GM23248 (cell line): ENCODE measurements around the gene STEAP3. TPM values are rescaled to one million over a fixed set of nuclear protein-coding genes. Genes with fewer than 3 reads are reported as not detected.
"Not testable (repeated sequence)": the region's sequence is repeated elsewhere in the genome, so short reads cannot be mapped to it uniquely, and the experiment has no call there.

ENCODE experiments used
- DNase-seq: peaks from one replicate; pipeline ENCODE4 v3.0.0-alpha.2; 2015
- H2AFZ ChIP-seq: fragments of 200-600 bp; sonication (generic); 2 replicates; pipeline ENCODE4 v1.6.1; 2016; ENCODE audit warnings: antibody characterized with exemption
- H3F3A ChIP-seq: fragments of 200-600 bp; sonication (generic); 2 replicates; pipeline ENCODE4 v1.6.1; 2016; ENCODE audit warnings: mild to moderate bottlenecking, antibody characterized with exemption, mixed run types; ENCODE audit not compliant: insufficient read depth
- H3K27ac ChIP-seq: fragments of 200-600 bp; sonication (generic); 2 replicates; pipeline ENCODE4 v1.5.1; 2016; ENCODE audit warnings: mild to moderate bottlenecking
- H3K27me3 ChIP-seq: fragments of 200-600 bp; sonication (generic); replicated peaks from 2 replicates; pipeline ENCODE4 v1.6.1; 2016; ENCODE audit warnings: mild to moderate bottlenecking; ENCODE audit not compliant: insufficient read depth
- H3K36me3 ChIP-seq: fragments of 200-600 bp; sonication (generic); 2 replicates; pipeline ENCODE4 v1.6.1; 2016; ENCODE audit warnings: low read depth, mild to moderate bottlenecking
- H3K4me1 ChIP-seq: fragments of 200-600 bp; sonication (generic); 2 replicates; pipeline ENCODE4 v1.6.1; 2016; ENCODE audit warnings: mild to moderate bottlenecking; ENCODE audit not compliant: insufficient read depth
- H3K4me2 ChIP-seq: fragments of 200-600 bp; sonication (generic); one replicate; pipeline ENCODE4 v1.6.1; 2016; ENCODE audit warnings: mild to moderate bottlenecking; ENCODE audit not compliant: unreplicated experiment
- H3K4me3 ChIP-seq: fragments of 200-600 bp; sonication (generic); 2 replicates; pipeline ENCODE4 v1.5.1; 2016; ENCODE audit warnings: mild to moderate bottlenecking
- H3K79me2 ChIP-seq: fragments of 200-600 bp; sonication (generic); 2 replicates; pipeline ENCODE4 v1.6.1; 2016; ENCODE audit warnings: mild to moderate bottlenecking; ENCODE audit not compliant: insufficient read depth
- H3K9ac ChIP-seq: fragments of 200-600 bp; sonication (generic); 2 replicates; pipeline ENCODE4 v1.6.1; 2016; ENCODE audit warnings: mild to moderate bottlenecking
- H3K9me2 ChIP-seq: fragments of 200-600 bp; sonication (generic); 2 replicates; pipeline ENCODE4 v1.6.1; 2016; ENCODE audit warnings: mixed run types, mild to moderate bottlenecking, moderate library complexity; ENCODE audit not compliant: insufficient read depth
- H3K9me3 ChIP-seq: fragments of 200-600 bp; sonication (generic); one replicate; pipeline ENCODE4 v1.6.1; 2017; ENCODE audit warnings: low read depth
- H4K20me1 ChIP-seq: fragments of 200-600 bp; sonication (generic); 2 replicates; pipeline ENCODE4 v1.6.0; 2016; ENCODE audit not compliant: insufficient read depth
- EZH2 ChIP-seq: fragments of 200-600 bp; sonication (generic); IDR thresholded peaks from 2 replicates; pipeline ENCODE4 v1.6.1; 2018; ENCODE audit warnings: antibody characterized with exemption, mild to moderate bottlenecking; ENCODE audit not compliant: insufficient read depth, poor library complexity, severe bottlenecking
- EZH2phosphoT487 ChIP-seq: fragments of 200-600 bp; sonication (generic); IDR thresholded peaks from 2 replicates; pipeline ENCODE4 v1.6.1; 2018; ENCODE audit warnings: antibody characterized with exemption, moderate library complexity, mild to moderate bottlenecking, low read depth; ENCODE audit not compliant: insufficient read depth
- WGBS, 2 experiments: methylation state at CpG; one replicate each; pipeline ENCODE4 v1.1.6; 2015 to 2017; ENCODE audit warnings: low lambda C conversion rate in 2 of 2, low coverage in 1 of 2; ENCODE audit errors: missing lambda C conversion rate in 2 of 2; 5-methylcytosine and 5-hydroxymethylcytosine counted together
- in situ Hi-C: fragments of 300-500 bp; cut with MboI; formaldehyde crosslinking; loops from 2 replicates; pipeline ENCODE4 v1.15.0; 2020
- polyA plus RNA-seq: library from polyadenylated mRNA; unstranded; fragments of >200 nt; fragmentation: Nextera tagmentation; extraction: Ambion mirVana; gene quantifications from 2 replicates; pipeline ENCODE4 v1.2.1, GENCODE V29; 2016
- total RNA-seq: library from RNA; depleted of rRNA; stranded (reverse); fragments of >200 nt; shearing (Covaris generic); gene quantifications from 2 replicates; pipeline ENCODE4 v1.2.3, GENCODE V29; 2014

The STEAP3 gene
- total and polyA plus RNA-seq, 2 experiments from 2014 or later, result 29.5 to 31.3 TPM

DNA sequence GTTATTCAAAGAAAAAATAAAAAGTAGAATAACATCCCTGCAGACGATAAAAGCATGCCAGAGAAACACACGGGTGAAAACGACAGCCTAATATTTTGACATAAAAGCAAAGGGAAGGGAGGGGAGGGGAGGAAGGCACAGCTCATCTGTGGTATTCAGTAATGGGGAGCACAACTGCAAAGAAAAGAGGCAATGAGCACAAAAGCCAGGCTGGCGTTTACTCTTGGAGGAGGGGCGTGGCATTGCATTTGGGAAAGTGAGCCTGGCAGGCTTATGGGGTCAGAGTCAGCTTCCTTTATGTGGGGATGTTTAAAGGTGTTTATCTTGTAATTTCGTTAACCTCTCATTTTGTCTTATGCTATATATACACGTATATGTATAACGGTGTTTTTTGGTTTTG lies 53.2 kb downstream of the STEAP3 start:
- no peak for TF ChIP-seq EZH2
- WGBS, 2 experiments, result 43 to 51% methylated on average over 8 of the region's 8 CpGs
- Histone ChIP-seq H3K4me3 (no peak overlapping the region), H3K4me1 (no peaks in the 10 kb centered on the region), H3K9ac (no peak overlapping the region), H4K20me1 (no peaks in the 10 kb centered on the region), H3K9me2 (no peaks in the 10 kb centered on the region), H3K79me2 (no peaks in the 10 kb centered on the region), H3K27ac (no peak overlapping the region), H3K4me2 (no peak overlapping the region), H3K9me3 (no peaks in the 10 kb centered on the region), H3K36me3 (no peaks in the 10 kb centered on the region), H3F3A (no peaks in the 10 kb centered on the region), H3K27me3 (no peaks in the 10 kb centered on the region), H2AFZ (no peak overlapping the region)
- in situ Hi-C loops, result no loop called here
- DNase-seq, result no peak

DNA sequence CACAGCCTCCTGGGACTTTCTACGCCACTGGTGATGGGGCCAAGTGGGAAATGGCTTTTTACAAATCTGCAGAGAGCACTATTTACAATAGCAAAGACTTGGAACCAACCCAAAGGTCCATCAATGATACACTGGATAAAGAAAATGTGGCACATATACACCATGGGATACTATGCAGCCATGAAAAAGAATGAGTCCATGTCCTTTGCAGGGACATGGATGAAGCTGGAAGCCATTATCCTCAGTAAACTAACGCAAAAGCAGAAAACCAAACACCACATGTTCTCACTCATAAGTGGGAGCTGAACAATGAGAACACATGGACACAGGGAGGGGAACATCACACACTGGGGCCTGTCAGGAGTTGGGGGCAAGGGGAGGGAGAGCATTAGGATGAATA lies 54.8 kb downstream of the STEAP3 start:
- in situ Hi-C loops, result not testable (repeated sequence)

DNA sequence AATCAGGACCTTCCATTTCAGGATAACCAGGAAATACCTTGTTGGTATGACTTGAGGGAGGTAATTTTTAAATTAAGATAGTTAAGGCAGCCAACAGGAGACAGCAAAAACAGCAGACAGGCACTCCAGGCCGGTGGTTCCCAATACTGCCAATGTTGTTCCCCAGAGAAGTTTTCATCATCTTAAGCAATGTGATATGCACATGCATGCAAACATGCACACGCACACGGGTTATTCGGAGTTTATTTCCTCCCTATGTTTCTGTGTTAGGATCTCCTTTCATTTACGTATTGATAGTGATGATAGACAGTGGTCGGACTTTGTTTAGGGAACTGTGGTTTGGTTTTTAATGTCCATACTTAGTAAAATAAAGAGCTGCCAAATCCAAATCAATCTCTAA lies 55.3 kb downstream of the STEAP3 start:
- Histone ChIP-seq H3K4me1 (peaks cover 7% of the 10 kb centered on the region), H3K4me2 (no peak overlapping the region), H4K20me1 (no peaks in the 10 kb centered on the region), H3K9me2 (no peaks in the 10 kb centered on the region), H3F3A (peaks cover 7% of the 10 kb centered on the region; the same call in 1 of the 2 replicates), H2AFZ (no peak overlapping the region), H3K4me3 (no peak overlapping the region), H3K9me3 (no peaks in the 10 kb centered on the region), H3K79me2 (no peaks in the 10 kb centered on the region), H3K27ac (no peak overlapping the region), H3K27me3 (no peaks in the 10 kb centered on the region), H3K36me3 (no peaks in the 10 kb centered on the region), H3K9ac (no peak overlapping the region)
- in situ Hi-C loops, result no loop called here
- TF ChIP-seq EZH2phosphoT487 (no peak), EZH2 (no peak)
- 82 to 87% methylated on average over 6 of the region's 6 CpGs for WGBS, 2 experiments
- no peak for DNase-seq

More for the DNA sequence above, 54.8 kb downstream of the STEAP3 start:
- not testable (repeated sequence) for H3K27ac ChIP-seq, H3K36me3 ChIP-seq, H3K27me3 ChIP-seq, H3K4me2 ChIP-seq, H3K4me3 ChIP-seq, H3K79me2 ChIP-seq, H3F3A ChIP-seq, H4K20me1 ChIP-seq, H3K9me2 ChIP-seq, H3K9ac ChIP-seq, DNase-seq, H3K9me3 ChIP-seq, H2AFZ ChIP-seq, H3K4me1 ChIP-seq
- WGBS, 2 experiments, result 85 to 90% methylated on average over 2 of the region's 2 CpGs

DNA sequence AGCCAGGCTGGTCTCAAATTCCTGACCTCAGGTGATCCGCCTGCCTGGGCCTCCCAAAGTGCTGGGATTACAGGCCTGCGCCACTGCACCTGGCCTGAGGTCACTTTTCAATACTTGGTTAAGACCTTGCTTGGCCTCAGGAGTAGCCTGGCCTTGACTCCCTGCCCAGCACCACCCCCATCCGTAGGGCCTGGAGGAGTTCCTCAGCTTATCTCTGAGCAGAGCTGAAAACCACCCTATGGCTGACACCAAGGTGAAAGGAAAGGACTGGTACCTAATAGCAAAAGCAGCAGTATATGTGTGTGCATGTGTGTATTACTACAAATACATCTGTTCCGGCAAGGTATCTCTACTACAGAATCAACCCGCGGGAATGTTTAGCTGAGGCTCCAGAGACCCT lies 56.0 kb downstream of the STEAP3 start:
- TF ChIP-seq EZH2phosphoT487, result no peak
- no peak for TF ChIP-seq EZH2
- Histone ChIP-seq H3K4me2 (no peak overlapping the region), H3K27ac (no peak overlapping the region), H4K20me1 (no peaks in the 10 kb centered on the region), H3F3A (peaks cover 12% of the 10 kb centered on the region), H3K9ac (no peak overlapping the region), H2AFZ (no peak overlapping the region), H3K27me3 (no peaks in the 10 kb centered on the region), H3K9me3 (no peaks in the 10 kb centered on the region), H3K4me3 (no peak overlapping the region), H3K4me1 (peaks cover 12% of the 10 kb centered on the region), H3K9me2 (no peaks in the 10 kb centered on the region), H3K36me3 (no peaks in the 10 kb centered on the region), H3K79me2 (no peaks in the 10 kb centered on the region)
- WGBS, 2 experiments, result 92 to 94% methylated on average over 6 of the region's 6 CpGs
- DNase-seq, result no peak
- in situ Hi-C loops, result loop anchor here (10.0 kb wide), 1 partner anchor 395 kb away; no protein-coding TSS in a partner anchor

DNA sequence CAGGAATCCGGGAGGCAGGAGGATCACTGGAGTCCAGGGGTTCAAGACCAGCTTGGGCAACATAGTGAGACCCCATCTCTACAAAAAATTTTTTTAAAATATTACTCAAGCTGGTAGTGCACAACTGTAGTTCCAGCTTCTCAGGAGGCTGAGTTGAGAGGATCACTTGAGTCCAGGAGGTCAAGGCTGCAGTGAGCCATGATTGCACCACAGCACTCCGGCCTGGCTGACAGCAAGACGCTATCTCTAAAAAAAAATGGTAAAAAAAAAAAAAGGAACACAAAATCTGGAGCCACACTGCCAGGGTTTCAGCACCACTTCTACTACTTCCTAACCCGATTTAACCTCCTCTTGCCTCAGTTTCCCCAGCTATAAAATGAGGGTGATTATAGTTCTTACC lies 57.0 kb downstream of the STEAP3 start:
- 86 to 89% methylated on average over 4 of the region's 4 CpGs for WGBS, 2 experiments

More for the DNA sequence above, 57.0 kb downstream of the STEAP3 start:
- no peak for DNase-seq
- no peaks in the 10 kb centered on the region for H3K36me3 ChIP-seq
- no peaks in the 10 kb centered on the region for H3K9me2 ChIP-seq
- H3K4me2 ChIP-seq, result no peak overlapping the region
- no peak overlapping the region for H3K27ac ChIP-seq
- H3K27me3 ChIP-seq, result no peaks in the 10 kb centered on the region
- peaks cover 14% of the 10 kb centered on the region for H3F3A ChIP-seq
- no peaks in the 10 kb centered on the region for H3K79me2 ChIP-seq
- no peak overlapping the region for H2AFZ ChIP-seq
- in situ Hi-C loops, result loop anchor here (10.0 kb wide), 1 partner anchor 396 kb away; no protein-coding TSS in a partner anchor
- H3K4me3 ChIP-seq, result no peak overlapping the region
- no peaks in the 10 kb centered on the region for H3K9me3 ChIP-seq
- TF ChIP-seq EZH2 (no peak), EZH2phosphoT487 (no peak)
- no peak overlapping the region for H3K9ac ChIP-seq
- peaks cover 14% of the 10 kb centered on the region for H3K4me1 ChIP-seq
- no peaks in the 10 kb centered on the region for H4K20me1 ChIP-seq
